GM19467 (cell line): ENCODE data around the gene EFNA4.

Experiments used
- ATAC-seq: cut with Tn5 transposase; IDR thresholded peaks from one replicate; pipeline ENCODE4 v1.9.1; 2021; ENCODE audit warnings: mild to moderate bottlenecking, moderate library complexity; ENCODE audit not compliant: unreplicated experiment

EFNA4 gene

DNA sequence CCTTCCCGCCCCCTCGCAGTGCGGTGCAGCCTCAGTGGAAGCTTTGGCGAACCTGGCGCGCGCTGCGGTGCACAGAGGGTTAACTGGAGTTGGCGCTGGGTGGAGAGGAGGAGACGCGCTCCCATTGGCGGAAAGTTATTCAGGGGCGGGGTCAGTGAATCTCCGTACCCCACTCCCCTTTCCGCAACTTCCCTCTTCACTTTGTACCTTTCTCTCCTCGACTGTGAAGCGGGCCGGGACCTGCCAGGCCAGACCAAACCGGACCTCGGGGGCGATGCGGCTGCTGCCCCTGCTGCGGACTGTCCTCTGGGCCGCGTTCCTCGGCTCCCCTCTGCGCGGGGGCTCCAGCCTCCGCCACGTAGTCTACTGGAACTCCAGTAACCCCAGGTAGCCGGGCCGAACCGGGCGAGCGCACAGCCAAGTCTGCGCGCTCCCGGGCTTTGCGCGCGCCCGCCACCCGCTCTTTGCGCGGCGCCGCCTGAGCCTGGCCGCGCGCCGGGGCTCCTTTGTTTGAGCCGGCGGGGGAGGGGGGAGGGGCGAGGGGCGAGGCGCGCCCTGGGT lies at the start of gene EFNA4:
Gene EFNA4, plus strand, starts transcription at position 191 of the 561 bp plus-strand sequence. Its CDS starts 84 bp downstream, at position 275.
- ATAC-seq: peak; percentile 55

- no peak for ATAC-seq
Measured at GRCh38 chr1:155014709-155015508, 48.6 kb upstream of the EFNA4 start.

DNA sequence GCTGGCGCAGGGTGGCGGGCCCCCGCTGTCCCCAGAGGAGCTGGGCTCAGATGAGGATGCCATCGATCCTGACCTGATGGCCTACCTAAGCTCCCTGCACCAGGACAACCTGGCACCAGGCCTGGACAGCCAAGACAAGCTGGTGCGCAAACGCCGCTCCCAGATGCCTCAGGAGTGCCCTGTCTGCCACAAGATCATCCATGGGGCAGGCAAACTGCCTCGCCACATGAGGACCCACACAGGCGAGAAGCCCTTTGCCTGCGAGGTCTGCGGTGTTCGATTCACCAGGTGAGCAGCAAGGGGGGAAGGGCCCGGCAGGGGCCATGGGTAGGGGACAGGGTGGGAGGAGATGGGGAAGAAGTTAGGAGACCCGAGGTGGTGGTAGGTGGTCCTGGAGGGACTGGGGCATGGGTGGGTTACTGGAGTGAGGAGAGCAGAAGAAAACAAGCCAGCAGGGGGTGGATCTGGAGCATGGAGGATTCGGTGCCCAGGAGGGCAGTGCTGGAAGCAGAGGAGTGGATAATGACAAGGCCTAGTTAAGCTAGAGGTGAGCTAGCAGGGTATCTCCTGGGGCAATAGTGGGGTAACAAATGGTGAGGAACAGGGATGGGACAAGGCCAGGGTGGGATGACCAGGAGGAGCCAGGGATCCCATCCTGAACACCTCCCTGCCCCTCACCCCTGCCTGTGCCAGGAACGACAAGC lies 47.9 kb upstream of the EFNA4 start:
- ATAC-seq: no peak

DNA sequence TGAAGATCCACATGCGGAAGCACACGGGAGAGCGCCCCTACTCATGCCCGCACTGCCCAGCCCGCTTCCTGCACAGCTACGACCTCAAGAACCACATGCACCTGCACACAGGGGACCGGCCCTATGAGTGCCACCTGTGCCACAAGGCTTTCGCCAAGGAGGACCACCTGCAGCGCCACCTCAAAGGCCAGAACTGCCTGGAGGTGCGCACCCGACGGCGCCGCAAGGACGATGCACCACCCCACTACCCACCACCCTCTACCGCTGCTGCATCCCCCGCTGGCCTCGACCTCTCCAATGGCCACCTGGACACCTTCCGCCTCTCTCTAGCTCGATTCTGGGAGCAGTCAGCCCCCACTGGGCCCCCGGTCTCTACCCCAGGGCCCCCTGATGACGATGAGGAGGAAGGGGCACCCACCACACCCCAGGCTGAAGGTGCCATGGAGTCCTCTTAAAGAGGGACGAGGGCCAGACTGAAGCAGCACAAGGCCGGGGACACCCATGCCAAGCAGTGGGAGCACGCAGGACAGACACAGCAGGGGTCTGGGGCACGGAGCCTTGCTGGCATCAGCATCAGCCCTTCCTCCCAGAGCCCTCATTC lies 47.2 kb upstream of the EFNA4 start:
- ATAC-seq: no peak

GRCh38 chr1:155017041-155017945 lies 46.2 kb upstream of the EFNA4 start:
- ATAC-seq: peak; percentile 65

DNA sequence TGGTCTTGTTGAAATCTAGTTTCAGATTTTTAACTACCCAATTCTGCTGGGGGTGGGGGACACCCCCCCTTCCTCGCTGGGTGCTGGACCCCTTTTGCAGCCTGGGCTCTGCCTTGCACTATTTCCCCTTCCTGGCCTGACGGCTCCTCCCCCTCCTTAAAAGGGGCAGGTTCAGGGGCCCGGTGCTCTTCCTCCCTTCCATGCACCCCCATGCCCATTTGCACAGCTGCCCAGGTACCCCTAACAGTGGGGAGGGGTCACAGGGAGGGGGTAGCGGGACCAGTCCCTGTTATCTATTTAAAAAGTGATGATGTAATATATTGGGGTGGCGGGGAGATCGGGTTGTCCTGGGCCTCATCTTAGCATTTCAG lies 45.6 kb upstream of the EFNA4 start:
- no peak for ATAC-seq

GRCh38 chr1:155018617-155019348 lies 44.8 kb upstream of the EFNA4 start:
- no peak for ATAC-seq

GRCh38 chr1:155019377-155020245 lies 43.9 kb upstream of the EFNA4 start:
- ATAC-seq: no peak

DNA sequence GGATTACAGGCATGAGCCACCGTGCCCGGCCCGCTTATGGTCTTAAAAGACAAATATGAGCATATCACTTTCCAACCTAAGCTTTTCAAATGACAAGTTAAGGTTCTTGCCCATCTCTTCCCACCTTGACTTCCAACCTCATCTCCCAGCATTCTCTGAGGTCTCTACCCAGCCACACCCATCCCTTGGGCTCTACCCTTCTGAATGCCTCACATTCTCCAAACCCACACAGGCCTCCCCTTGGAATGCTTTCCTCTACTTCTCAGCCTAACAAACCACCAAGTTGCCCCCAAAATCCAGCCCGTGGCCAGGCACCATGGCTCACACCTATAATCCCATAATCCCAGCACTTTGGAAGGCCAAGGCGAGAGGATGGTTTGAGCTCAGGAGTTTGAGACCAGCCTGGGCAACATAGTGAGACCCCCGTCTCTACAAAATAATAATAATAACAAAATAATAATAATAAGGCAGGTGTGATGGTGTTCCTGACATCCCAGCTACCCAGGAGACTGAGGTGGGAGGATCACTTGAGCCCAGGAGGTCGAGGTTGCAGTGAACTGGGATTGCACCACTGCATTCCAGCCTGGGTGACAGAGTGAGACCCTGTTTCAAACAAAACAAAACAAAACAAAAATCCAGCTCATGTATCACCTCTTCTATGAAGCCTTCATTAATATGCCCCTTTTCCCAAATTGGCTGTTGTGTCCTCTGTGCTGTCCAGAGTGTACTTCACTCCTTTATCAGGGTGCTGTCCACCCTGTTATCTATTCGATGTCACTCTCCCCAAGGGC lies 41.2 kb upstream of the EFNA4 start:
- ATAC-seq: no peak

DNA sequence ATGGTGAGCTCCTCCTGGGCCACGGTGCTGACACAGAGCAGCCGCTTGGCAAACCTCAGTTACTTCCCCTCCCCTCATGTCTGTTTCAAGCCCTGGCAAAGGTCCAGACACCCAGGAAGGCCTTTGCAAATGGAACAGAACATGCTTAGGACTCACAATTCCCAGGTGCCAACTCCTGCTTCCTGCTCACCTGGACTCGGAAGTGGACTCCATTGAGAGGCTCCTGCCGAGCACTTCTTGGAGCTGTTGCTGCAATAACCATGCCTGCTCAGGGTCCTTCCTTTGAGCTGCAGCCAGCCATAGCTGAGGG lies 40.7 kb upstream of the EFNA4 start:
- no peak for ATAC-seq

DNA sequence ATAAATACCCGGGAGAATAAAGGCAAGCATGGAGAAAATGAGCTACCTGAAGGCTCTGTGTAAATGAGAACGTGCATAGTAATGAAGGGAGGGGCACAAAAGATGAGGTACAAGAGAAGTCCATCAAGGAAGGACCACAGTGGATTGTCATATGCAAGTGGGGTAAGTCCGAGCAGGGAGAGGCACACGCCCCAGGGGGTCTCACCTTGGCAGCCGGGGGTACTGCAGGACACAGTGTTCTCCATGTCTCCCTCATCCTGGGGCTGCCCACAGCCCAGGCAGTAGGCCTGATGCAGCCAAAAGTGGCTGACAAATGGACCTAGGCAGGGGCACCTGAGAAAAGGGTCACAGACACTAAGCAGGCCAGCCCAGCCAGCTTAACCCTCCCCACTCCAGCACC lies 39.9 kb upstream of the EFNA4 start:
- ATAC-seq: no peak

GRCh38 chr1:155024315-155024714 lies 39.2 kb upstream of the EFNA4 start:
- no peak for ATAC-seq

- ATAC-seq: no peak
Measured at GRCh38 chr1:155026154-155026553, 37.4 kb upstream of the EFNA4 start.

DNA sequence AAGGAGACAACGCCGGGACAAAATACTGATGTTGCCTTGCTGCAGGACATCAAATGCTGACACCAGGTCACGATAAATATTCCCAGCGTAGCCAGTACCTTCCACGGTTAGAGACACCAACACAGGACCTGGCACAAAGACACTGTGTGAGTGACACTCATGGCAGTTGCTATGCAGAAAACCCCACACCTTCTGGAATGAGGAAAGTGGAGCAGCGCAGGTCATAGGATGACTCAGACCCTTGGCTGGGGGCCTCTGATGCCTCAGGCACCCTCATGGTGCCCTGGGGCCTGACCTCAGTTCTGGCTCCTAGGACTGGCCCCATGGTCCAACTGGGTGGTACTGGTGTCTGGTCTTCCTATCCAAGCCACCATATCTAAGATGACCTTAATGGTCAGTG lies 37.0 kb upstream of the EFNA4 start:
- no peak for ATAC-seq

DNA sequence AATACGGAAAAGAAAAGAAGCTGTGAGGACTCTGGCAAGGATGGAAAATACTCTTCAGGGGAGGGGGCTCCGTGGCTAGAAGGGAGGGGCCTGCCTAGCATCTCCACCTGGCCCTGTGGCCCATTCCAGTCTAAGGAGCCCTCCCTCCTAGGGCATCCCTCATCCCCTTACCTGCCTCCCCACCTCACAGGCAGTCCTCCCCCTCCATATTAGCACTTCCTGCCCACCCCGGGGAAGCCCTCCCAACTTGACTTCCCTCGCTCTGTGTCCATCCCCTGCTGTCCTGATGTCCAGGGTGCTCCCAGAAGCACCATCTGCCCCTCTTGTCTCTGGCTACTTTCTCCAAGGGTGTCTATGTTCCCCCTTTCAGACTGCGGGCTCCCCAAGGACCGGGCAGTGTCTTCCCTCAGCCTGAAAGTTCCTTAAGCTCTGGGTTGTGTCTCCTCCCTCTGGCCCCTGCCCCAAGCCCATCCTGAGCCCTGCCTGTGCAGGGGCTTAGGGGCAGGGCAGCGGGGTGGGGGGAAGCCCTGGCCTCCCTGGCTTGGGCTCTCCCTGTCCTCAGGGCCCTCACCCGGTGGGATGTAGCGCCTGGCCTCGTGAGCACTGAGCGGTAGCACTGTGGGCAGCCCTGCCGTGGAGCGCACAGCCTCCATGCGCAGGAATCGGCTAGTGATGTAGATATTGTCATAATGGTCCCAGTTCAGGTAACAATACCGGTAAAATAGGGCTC lies 33.9 kb upstream of the EFNA4 start:
- ATAC-seq: no peak

- no peak for ATAC-seq
Measured at GRCh38 chr1:155030243-155030795, 33.2 kb upstream of the EFNA4 start.

GRCh38 chr1:155030899-155031298 lies 32.6 kb upstream of the EFNA4 start:
- no peak for ATAC-seq
